HCT116 (cell line): ENCODE measurements around the gene FCMR. TPM values are rescaled to one million over a fixed set of nuclear protein-coding genes. Genes with fewer than 3 reads are reported as not detected.

Source experiments
- ATAC-seq: fragments of 200-7000 bp; cut with Tn5 transposase; 2 replicates; pipeline ENCODE4 v1.9.1; 2020; ENCODE audit warnings: mild to moderate bottlenecking, moderate library complexity
- BruUV-seq: library from RNA; stranded (reverse); fragments of 400-500 nt; replicated peaks from 2 replicates; lab custom pipeline; 2021; lab: Mats Ljungman, UMichigan
- CTCF ChIA-PET: fragments of 300-600 bp; sonication (Branson Sonifier 250); formaldehyde crosslinking; loops from one replicate; lab custom pipeline; 2021; ENCODE audit warnings: antibody characterized with exemption; lab: Charles Lee
- POLR2A ChIA-PET: fragments of 300-600, 350-600 bp; sonication (Branson Sonifier 250); formaldehyde crosslinking; loops from one replicate; lab custom pipeline; 2021; ENCODE audit warnings: antibody characterized with exemption; lab: Charles Lee
- RAD21 ChIA-PET, 2 experiments: fragments of 300-600 bp; sonication (Branson Sonifier 250); formaldehyde crosslinking; loops; one replicate each; lab custom pipeline; 2023; ENCODE audit warnings: low total read pairs in 2 of 2; ENCODE audit not compliant: uncharacterized antibody in 2 of 2, unreplicated experiment in 2 of 2, low non-redundant PET in 1 of 2; lab: Charles Lee
- DNase-seq: peaks from one replicate; pipeline ENCODE4 v3.0.0-alpha.2; 2010; ENCODE audit warnings: low read depth, low spot score
- H2AFZ ChIP-seq: fragments of 200-600 bp; shearing (Covaris generic), sonication (generic); 2 replicates; pipeline ENCODE4 v1.6.1; 2017; ENCODE audit warnings: low read depth, mixed run types, mixed read lengths, antibody characterized with exemption, low read length; ENCODE audit not compliant: poor library complexity, severe bottlenecking
- H3K27ac ChIP-seq: 2 replicates; pipeline ENCODE4 v1.5.1; 2012; ENCODE audit warnings: low read depth, low read length
- H3K27me3 ChIP-seq: fragments of 200-600 bp; sonication (generic); 2 replicates; pipeline ENCODE4 v1.6.1; 2016; ENCODE audit warnings: mixed run types, low read length, mixed read lengths; ENCODE audit not compliant: insufficient read depth
- H3K36me3 ChIP-seq, 2 experiments: fragments of 200-500 bp in 1 of 2; fragments of 200-600 bp in 1 of 2; sonication (Bioruptor generic) in 1 of 2; sonication (generic) in 1 of 2; 2 replicates each; pipeline versions ENCODE4 v1.5.1 to v1.6.1; 2014 to 2016; ENCODE audit warnings: low read length in 2 of 2, inconsistent platforms in 1 of 2, mixed read lengths in 1 of 2, mixed run types in 1 of 2; ENCODE audit not compliant: insufficient read depth in 2 of 2, control insufficient read depth in 1 of 2
- H3K4me1 ChIP-seq, 2 experiments: fragments of 200-600 bp in 1 of 2; sonication (generic) in 1 of 2; 2 replicates each; pipeline versions ENCODE4 v1.5.1 to v1.6.1; 2012 to 2017; ENCODE audit warnings: low read length in 2 of 2, inconsistent platforms in 1 of 2, mild to moderate bottlenecking in 1 of 2, mixed read lengths in 1 of 2, mixed run types in 1 of 2, moderate library complexity in 1 of 2; ENCODE audit not compliant: insufficient read depth in 2 of 2, control insufficient read depth in 1 of 2
- H3K4me2 ChIP-seq: fragments of 200-600 bp; sonication (generic); 2 replicates; pipeline ENCODE4 v1.6.1; 2017; ENCODE audit warnings: mixed run types, low read length, mixed read lengths
- H3K4me3 ChIP-seq, 2 experiments: fragments of 200-600 bp in 1 of 2; sonication (generic) in 1 of 2; replicated peaks in 1 of 2; 2 replicates each; pipeline ENCODE4 v1.5.1; 2011 to 2016; ENCODE audit warnings: low read length in 2 of 2, control low read depth in 1 of 2, low read depth in 1 of 2, mild to moderate bottlenecking in 1 of 2, mixed read lengths in 1 of 2, mixed run types in 1 of 2
- H3K79me2 ChIP-seq: fragments of 200-600 bp; sonication (generic); 2 replicates; pipeline ENCODE4 v1.6.1; 2017; ENCODE audit warnings: mild to moderate bottlenecking, mixed run types, low read length, moderate library complexity, mixed read lengths; ENCODE audit not compliant: insufficient read depth
- H3K9ac ChIP-seq: fragments of 200-600 bp; sonication (generic); 2 replicates; pipeline ENCODE4 v1.6.1; 2016; ENCODE audit warnings: low read length, mixed read lengths
- H3K9me2 ChIP-seq: fragments of 200-600 bp; sonication (generic), shearing (Covaris generic); 2 replicates; pipeline ENCODE4 v1.6.1; 2017; ENCODE audit warnings: mixed run types, mild to moderate bottlenecking, moderate library complexity; ENCODE audit not compliant: insufficient read depth
- H3K9me3 ChIP-seq, 2 experiments: fragments of 200-500 bp in 1 of 2; fragments of 200-600 bp in 1 of 2; sonication (Bioruptor generic) in 1 of 2; sonication (generic) in 1 of 2; 2 replicates each; pipeline ENCODE4 v1.6.1; 2014 to 2017; ENCODE audit warnings: low read length in 2 of 2, mixed read lengths in 2 of 2, inconsistent platforms in 1 of 2, low read depth in 1 of 2, mild to moderate bottlenecking in 1 of 2, mixed run types in 1 of 2, moderate library complexity in 1 of 2; ENCODE audit not compliant: control insufficient read depth in 1 of 2, insufficient read depth in 1 of 2
- H4K20me1 ChIP-seq: fragments of 200-600 bp; sonication (generic), shearing (Covaris generic); 2 replicates; pipeline ENCODE4 v1.6.1; 2017; ENCODE audit warnings: mixed run types, mild to moderate bottlenecking, moderate library complexity; ENCODE audit not compliant: insufficient read depth
- ELF1 ChIP-seq: IDR thresholded peaks from 2 replicates; pipeline ENCODE4 v1.6.1; 2012; ENCODE audit warnings: low read depth, borderline replicate concordance
- POLR2A ChIP-seq: IDR thresholded peaks from 2 replicates; pipeline ENCODE4 v1.7.0; 2011; ENCODE audit warnings: borderline replicate concordance; ENCODE audit not compliant: insufficient read depth, insufficient read length; ENCODE audit errors: extremely low read depth
- REST ChIP-seq: IDR thresholded peaks from 2 replicates; pipeline ENCODE4 v1.6.1; 2012; ENCODE audit warnings: low read depth
- SIN3A ChIP-seq: IDR thresholded peaks from 2 replicates; pipeline ENCODE4 v1.6.1; 2012; ENCODE audit warnings: low read depth
- SRF ChIP-seq: IDR thresholded peaks from 2 replicates; pipeline ENCODE4 v1.6.1; 2012; ENCODE audit warnings: low read depth
- TCF7L2 ChIP-seq: IDR thresholded peaks from 2 replicates; pipeline ENCODE4 v1.7.0; 2011; ENCODE audit warnings: borderline replicate concordance, inconsistent platforms; ENCODE audit not compliant: insufficient read depth, insufficient read length; ENCODE audit errors: extremely low read depth
- intact Hi-C: fragments of 100-400 bp; cut with micrococcal nuclease; formaldehyde crosslinking; loops from 2 replicates; pipeline ENCODE4 v1.10.0; 2022
- total RNA-seq: library from RNA; stranded (reverse); gene quantifications from one replicate; pipeline ENCODE4 v1.2.1, GENCODE V29; 2021; ENCODE audit not compliant: unreplicated experiment

FCMR gene
- total RNA-seq, 1 experiment from 2014 or later, result 0.61 TPM

GRCh38 chr1:206971029-206971655, 49.4 kb upstream of the FCMR start (continued):
- no peak for TF ChIP-seq SRF

GRCh38 chr1:206970446-206970845, 48.7 kb upstream of the FCMR start, which contains the start of gene FCAMR:
FCAMR (minus strand) TSS chr1:206970460; CDS start chr1:206970125, 335 bp downstream.
- no peaks in the 10 kb centered on the region for H4K20me1 ChIP-seq
- peaks cover 11% of the 10 kb centered on the region; the same call in 1 of the 2 replicates for H3K27me3 ChIP-seq
- RAD21 ChIA-PET, result no interaction called here
- no peak for DNase-seq
- no peak within 1 kb of the TSS for H3K4me3 ChIP-seq
- H3K27ac ChIP-seq, result no peak within 1 kb of the TSS
- ATAC-seq, result no peak
- TF ChIP-seq REST, result no peak
- no peak for TF ChIP-seq POLR2A
- no peak for TF ChIP-seq ELF1
- no peak for TF ChIP-seq SIN3A
- TF ChIP-seq TCF7L2, result no peak
- CTCF ChIA-PET, result interaction anchor here (1.1 kb wide), 1 partner anchor 12 kb away, joined by 4 read pairs; no protein-coding TSS in a partner anchor
- H3K9me2 ChIP-seq, result no peaks in the 10 kb centered on the region
- H3K4me1 ChIP-seq, result no peaks in the 10 kb centered on the region
- POLR2A ChIA-PET, result no interaction called here
- H3K79me2 ChIP-seq, result no peaks in the 10 kb centered on the region
- intact Hi-C loops, result no loop called here
- H3K9ac ChIP-seq, result no peak within 1 kb of the TSS
- no peaks in the 10 kb centered on the region for H3K36me3 ChIP-seq
- no TSS peak for BruUV-seq
- no peak within 1 kb of the TSS for H3K4me2 ChIP-seq
- no peak within 1 kb of the TSS for H2AFZ ChIP-seq
- H3K9me3 ChIP-seq, result no peaks in the 10 kb centered on the region
